HepG2 (cell line): ENCODE measurements around the gene DCLK1. TPM values are rescaled to one million over a fixed set of nuclear protein-coding genes. Genes with fewer than 3 reads are reported as not detected.

Experiments used
- ATAC-seq: fragments of 200-7000 bp; cut with Tn5 transposase; 3 replicates; pipeline ENCODE4 v1.9.1; 2020; ENCODE audit warnings: mild to moderate bottlenecking, moderate library complexity
- BruUV-seq: library from RNA; stranded (reverse); fragments of 400-500 nt; replicated peaks from 2 replicates; lab custom pipeline; 2021; lab: Mats Ljungman, UMichigan
- CTCF ChIA-PET: fragments of 300-600 bp; formaldehyde crosslinking; extraction: SDS; loops from one replicate; lab custom pipeline; 2021; ENCODE audit warnings: low total read pairs, inconsistent platforms, low intra/inter-chr PET ratio; lab: Yijun Ruan, JAX
- POLR2A ChIA-PET: fragments of 350-600 bp; sonication (Branson Sonifier 250); formaldehyde crosslinking; loops from one replicate; lab custom pipeline; 2020; ENCODE audit warnings: antibody characterized with exemption, inconsistent platforms; lab: Yijun Ruan, JAX
- DNase-seq: peaks from one replicate; pipeline ENCODE4 v3.0.0-alpha.2; 2015; ENCODE audit warnings: low spot score
- FAIRE-seq: peaks from 3 replicates; lab custom pipeline; 2011; peaks lifted over from hg19 to GRCh38; lab: Jason Lieb, UNC
- H2AFZ ChIP-seq: one replicate; pipeline ENCODE4 v1.6.1; 2011; ENCODE audit warnings: low read length, inconsistent platforms
- H3K27ac ChIP-seq: fragments of 300-600 bp; 3 replicates; pipeline ENCODE4 v1.8.0; 2011; ENCODE audit warnings: mixed run types, mild to moderate bottlenecking, mixed read lengths, low read length, inconsistent platforms; ENCODE audit not compliant: insufficient read depth; ENCODE audit errors: extremely low read length
- H3K27me3 ChIP-seq, 2 experiments: fragments of 200-600 bp in 1 of 2; 2 replicates in 1 of 2; 3 replicates in 1 of 2; pipeline versions ENCODE4 v1.6.0 to v1.8.0; 2011; ENCODE audit warnings: low read length in 2 of 2, mild to moderate bottlenecking in 2 of 2, moderate library complexity in 2 of 2, inconsistent platforms in 1 of 2; ENCODE audit not compliant: insufficient read depth in 2 of 2, control insufficient read depth in 1 of 2
- H3K36me3 ChIP-seq, 2 experiments: fragments of 200-600 bp in 1 of 2; replicated peaks in 1 of 2; 2 replicates in 1 of 2; 3 replicates in 1 of 2; pipeline versions ENCODE4 v1.5.1 to v1.8.0; 2011; ENCODE audit warnings: low read length in 2 of 2, inconsistent platforms in 1 of 2; ENCODE audit not compliant: insufficient read depth in 2 of 2, control insufficient read depth in 1 of 2
- H3K4me1 ChIP-seq: 2 replicates; pipeline ENCODE4 v1.5.1; 2012; ENCODE audit warnings: low read length, inconsistent platforms; ENCODE audit not compliant: insufficient read depth
- H3K4me2 ChIP-seq: 2 replicates; pipeline ENCODE4 v1.6.0; 2011; ENCODE audit warnings: low read depth, low read length, inconsistent platforms
- H3K4me3 ChIP-seq, 3 experiments: fragments of 200-600 bp in 1 of 3; sonication (generic), shearing (Covaris generic) in 1 of 3; replicated peaks in 1 of 3; 2 replicates each; pipeline ENCODE4 v1.5.1; 2011 to 2016; ENCODE audit warnings: low read length in 3 of 3, inconsistent platforms in 2 of 3, low read depth in 2 of 3, mild to moderate bottlenecking in 2 of 3, control low read depth in 1 of 3, mixed read lengths in 1 of 3; ENCODE audit not compliant: insufficient read depth in 1 of 3
- H3K79me2 ChIP-seq: one replicate; pipeline ENCODE4 v1.6.1; 2011; ENCODE audit warnings: low read length, inconsistent platforms; ENCODE audit not compliant: insufficient read depth
- H3K9ac ChIP-seq: 2 replicates; pipeline ENCODE4 v1.6.0; 2011; ENCODE audit warnings: mild to moderate bottlenecking, low read depth, low read length, inconsistent platforms; ENCODE audit not compliant: insufficient read depth
- H3K9me3 ChIP-seq: 2 replicates; pipeline ENCODE4 v1.5.1; 2012; ENCODE audit warnings: mild to moderate bottlenecking, low read length
- H4K20me1 ChIP-seq: 2 replicates; pipeline ENCODE4 v1.6.0; 2011; ENCODE audit warnings: inconsistent platforms, mild to moderate bottlenecking, low read length, moderate library complexity; ENCODE audit not compliant: insufficient read depth
- CHD4 ChIP-seq: fragments of 200-600 bp; sonication (generic); IDR thresholded peaks from 2 replicates; pipeline ENCODE4 v1.7.0; 2017; ENCODE audit warnings: mild to moderate bottlenecking, low read length, borderline replicate concordance
- E2F1 ChIP-seq: sonication (generic); formaldehyde crosslinking; IDR thresholded peaks from 2 replicates; pipeline ENCODE4 v1.5.0; 2020; ENCODE audit warnings: missing genetic modification reagents
- GLI4 ChIP-seq: sonication (generic); formaldehyde crosslinking; IDR thresholded peaks from 2 replicates; pipeline ENCODE4 v1.5.1; 2020; ENCODE audit warnings: missing genetic modification reagents, mild to moderate bottlenecking, moderate library complexity, borderline replicate concordance
- HMGXB4 ChIP-seq, 2 experiments: sonication (generic) in 1 of 2; formaldehyde crosslinking in 1 of 2; IDR thresholded peaks; 2 replicates each; pipeline versions ENCODE4 v1.4.0 to v1.6.1; 2018 to 2020; ENCODE audit warnings: missing genetic modification reagents in 2 of 2, borderline replicate concordance in 1 of 2, low read depth in 1 of 2, mild to moderate bottlenecking in 1 of 2, missing biosample characterization in 1 of 2
- IKZF5 ChIP-seq: IDR thresholded peaks from 2 replicates; pipeline ENCODE4 v1.6.1; 2018; ENCODE audit warnings: missing genetic modification reagents, mild to moderate bottlenecking, missing compliant biosample characterization
- MLXIP ChIP-seq: sonication (generic); formaldehyde crosslinking; IDR thresholded peaks from 2 replicates; pipeline ENCODE4 v1.9.0; 2021; ENCODE audit warnings: missing genetic modification reagents, borderline replicate concordance
- RELA ChIP-seq: sonication (generic); formaldehyde crosslinking; IDR thresholded peaks from 2 replicates; pipeline ENCODE4 v1.4.0; 2020; ENCODE audit warnings: missing genetic modification reagents
- TCF7 ChIP-seq: sonication (generic); IDR thresholded peaks from 2 replicates; pipeline ENCODE4 v1.6.1; 2016; ENCODE audit warnings: antibody characterized with exemption, low read depth
- TFAP4 ChIP-seq: sonication (generic); IDR thresholded peaks from 2 replicates; pipeline ENCODE4 v1.6.1; 2016; ENCODE audit warnings: low read depth, borderline replicate concordance
- U2AF2 ChIP-seq: fragments of 200-400 bp; formaldehyde crosslinking; IDR thresholded peaks from 2 replicates; pipeline ENCODE4 v1.6.1; 2017; ENCODE audit warnings: low read depth, mild to moderate bottlenecking, low read length
- ZBTB2 ChIP-seq: sonication (generic); formaldehyde crosslinking; IDR thresholded peaks from 2 replicates; pipeline ENCODE4 v1.8.0; 2022; ENCODE audit warnings: low read depth, missing genetic modification reagents
- ZBTB3 ChIP-seq: sonication (generic); formaldehyde crosslinking; IDR thresholded peaks from 2 replicates; pipeline ENCODE4 v1.4.0; 2020; ENCODE audit warnings: low read depth, mild to moderate bottlenecking, moderate library complexity, missing genetic modification reagents, borderline replicate concordance
- ZNF674 ChIP-seq: sonication (generic); formaldehyde crosslinking; IDR thresholded peaks from 2 replicates; pipeline ENCODE4 v1.5.0; 2020; ENCODE audit warnings: low read depth, mild to moderate bottlenecking, missing genetic modification reagents
- ZNF761 ChIP-seq: sonication (generic); formaldehyde crosslinking; conservative IDR thresholded peaks from 2 replicates; pipeline ENCODE4 v1.4.0; 2020; ENCODE audit warnings: mild to moderate bottlenecking, missing genetic modification reagents
- WGBS: methylation state at CpG from one replicate; pipeline ENCODE4 v1.1.6; 2017; ENCODE audit warnings: low lambda C conversion rate; 5-methylcytosine and 5-hydroxymethylcytosine counted together
- in situ Hi-C: cut with HindIII; loops from 2 replicates; pipeline ENCODE4 v1.10.0; 2017; ENCODE audit warnings: low pct_unique_long_range_greater_than_20kb; ENCODE audit not compliant: extremely low pct_ligation_motif_present
- intact Hi-C: fragments of 100-400 bp; cut with micrococcal nuclease; formaldehyde crosslinking; loops from one replicate; pipeline ENCODE4 v1.10.0; 2022; ENCODE audit not compliant: unreplicated experiment
- polyA plus RNA-seq, 8 experiments: library from polyadenylated mRNA; depleted of rRNA in 3 of 8; stranded (reverse) in 7 of 8; unstranded in 1 of 8; fragments of >200 nt; fragmentation: Illumina TruSeq in 4 of 8; extraction: Trizol in 4 of 8; gene quantifications; 2 replicates each; pipeline versions ENCODE4 v1.2.1 to v1.2.3, GENCODE V29; 2011 to 2016; ENCODE audit warnings: low read depth in 4 of 8, missing spikeins in 1 of 8, mixed read lengths in 1 of 8; ENCODE audit not compliant: insufficient read depth in 1 of 8
- total RNA-seq, 5 experiments: library from RNA; depleted of rRNA; stranded (reverse); fragments of >200 nt; fragmentation: Illumina TruSeq; extraction: Trizol; gene quantifications; 2 replicates each; pipeline ENCODE4 v1.2.3, GENCODE V29; 2016; ENCODE audit warnings: low read depth in 1 of 5

Gene DCLK1
- total and polyA plus RNA-seq, 2 of the 13 experiments (the other 11 are each of a cell fraction or from before 2014, with no cell fraction given) = not detected

GRCh38 chr13:35851881-35852280, 279.3 kb downstream of the DCLK1 start:
- CTCF ChIA-PET = no interaction called here
- no peak overlapping the region for H3K4me2 ChIP-seq
- intact Hi-C loops = loop anchor here (10.0 kb wide), 1 partner anchor 613 kb away; no protein-coding TSS in a partner anchor
- TF ChIP-seq CHD4 (no peak), RELA (CRISPR knock-in tag) (no peak), IKZF5 (CRISPR knock-in tag) (no peak), TFAP4 (no peak), ZNF674 (CRISPR knock-in tag) (no peak), TCF7 (no peak), E2F1 (CRISPR knock-in tag) (no peak), ZBTB2 (CRISPR knock-in tag) (no peak), GLI4 (CRISPR knock-in tag) (no peak), ZBTB3 (CRISPR knock-in tag) (no peak), ZNF761 (no peak), HMGXB4 (CRISPR knock-in tag; IDR thresholded peaks at IDR 0.05; ENCODE audit: borderline replicate concordance in 1 of 2, low read depth in 1 of 2) (no peak), U2AF2 (no peak), MLXIP (no peak)

More at GRCh38 chr13:35851881-35852280, 279.3 kb downstream of the DCLK1 start:
- ATAC-seq (no peak), FAIRE-seq (no peak), DNase-seq (no peak)
- Histone ChIP-seq H4K20me1 (no peaks in the 10 kb centered on the region), H3K9ac (no peak overlapping the region), H3K4me3 (no peak overlapping the region), H2AFZ (no peak overlapping the region), H3K9me3 (no peaks in the 10 kb centered on the region), H3K27me3 (peaks cover 0 to 13% of the 10 kb centered on the region in 2 experiments; a peak in 1 of 5 replicates), H3K36me3 (no peaks in the 10 kb centered on the region), H3K27ac (no peak overlapping the region), H3K4me1 (no peaks in the 10 kb centered on the region), H3K79me2 (no peaks in the 10 kb centered on the region)
- in situ Hi-C loops = no loop called here
- POLR2A ChIA-PET = no interaction called here
- no TSS peak for BruUV-seq
- WGBS = 98% methylated on average over 3 of the region's 3 CpGs
